Measurements from ENCODE around the gene CIROP. TPM values are rescaled to one million over a fixed set of nuclear protein-coding genes. Genes with fewer than 3 reads are reported as not detected.

Gene CIROP
- total and polyA plus RNA-seq, 9 of the 15 experiments (the other 6 are each of a cell fraction or from before 2014, with no cell fraction given): not detected

DNA sequence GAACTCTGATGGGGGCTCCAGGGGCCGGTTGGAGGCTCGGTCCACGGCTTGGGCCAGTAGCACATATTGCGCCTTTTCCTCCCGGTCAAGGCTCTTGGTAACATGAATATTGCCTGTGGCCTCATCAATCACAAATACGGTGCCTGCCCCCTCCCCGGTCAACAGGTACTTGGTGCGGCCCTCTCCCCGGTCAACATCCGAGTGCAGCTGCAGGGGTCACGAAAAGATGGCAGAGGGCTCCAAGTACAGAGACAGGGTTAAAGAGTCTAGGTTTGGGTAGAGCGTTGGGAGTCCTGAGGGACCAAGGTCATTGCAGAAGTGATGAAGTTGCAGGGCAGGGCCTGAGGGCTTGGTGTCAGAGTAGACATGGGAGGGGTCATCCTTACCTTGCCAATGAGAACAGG is 49.6 kb downstream of the CIROP start:
- intact Hi-C loops (cut with micrococcal nuclease) (no loop called here), in situ Hi-C loops (cut with MboI) (no loop called here)
- DNase-seq (ENCODE audit: extremely low read depth in 1 of 4, low spot score in 3 of 4) (no peak), ATAC-seq (no peak), FAIRE-seq (no peak)
- Histone ChIP-seq H3K9me1 (ENCODE audit: control insufficient read depth, insufficient read depth, low read length) (no peaks in the 10 kb centered on the region), H3K27me3 (ENCODE audit: control insufficient read depth in 2 of 2, insufficient read depth in 2 of 2, low read length in 2 of 2) (no peaks in the 10 kb centered on the region), H2AFZ (ENCODE audit: low read depth, low read length) (no peak overlapping the region), H3K4me3 (no peak overlapping the region), H3K79me2 (ENCODE audit: control insufficient read depth, insufficient read depth, low read length) (no peaks in the 10 kb centered on the region; the same call in 2 of the 3 replicates), H3K4me1 (replicated peaks in 1 of 2; ENCODE audit: control insufficient read depth in 2 of 2, insufficient read depth in 2 of 2, low read length in 2 of 2) (peaks cover 11 to 51% of the 10 kb centered on the region in 2 experiments), H4K20me1 (replicated peaks; ENCODE audit: control insufficient read depth, insufficient read depth, low read length) (0 out of 2 replicates have a peak, but pooled peaks cover 2% of the 10 kb centered on the region), H3K9ac (ENCODE audit: insufficient read depth in 1 of 2, low read depth in 2 of 2, low read length in 2 of 2) (0 out of 4 replicates have a peak overlapping the region, but pooled peaks of 1 of the 2 experiments have one; percentile 20), H3K4me2 (ENCODE audit: insufficient read depth, low read length) (no peak overlapping the region), H3K36me3 (ENCODE audit: control insufficient read depth, insufficient read depth, low read length) (peaks cover 16% of the 10 kb centered on the region; the same call in 2 of the 3 replicates), H3K27ac (ENCODE audit: extremely low read depth, low read depth, low read length) (no peak overlapping the region), H3K9me3 (replicated peaks; ENCODE audit: control insufficient read depth, insufficient read depth, low read depth, low read length) (no peaks in the 10 kb centered on the region)
- no TSS peak for BruUV-seq (replicated peaks)
- no peak for TF ChIP-seq BCOR (IDR thresholded peaks at IDR 0.05)
- TF ChIP-seq REST (IDR thresholded peaks at IDR 0.05; ENCODE audit: borderline replicate concordance): no peak
- no peak for TF ChIP-seq REST (CRISPR knock-in tag; IDR thresholded peaks at IDR 0.05; ENCODE audit: low read depth)
- TF ChIP-seq RBFOX2 (IDR thresholded peaks at IDR 0.05; ENCODE audit: low read depth, low read length): no peak
- TF ChIP-seq HIVEP1 (CRISPR knock-in tag; IDR thresholded peaks at IDR 0.05): no peak
- TF ChIP-seq RCOR1 (IDR thresholded peaks at IDR 0.05; ENCODE audit: borderline replicate concordance in 1 of 2, low read depth in 2 of 2, low read length in 2 of 2): no peak
- POLR2A ChIA-PET: interaction anchor here (0.6 to 2.0 kb wide), 4 partner anchors 48 to 69 kb away, joined by 3 to 14 read pairs (median 8); no protein-coding TSS in a partner anchor
- WGBS (ENCODE audit: insufficient coverage, low coverage, missing lambda C conversion rate): 94% methylated on average over 11 of the region's 12 CpGs
- CTCF ChIA-PET (ENCODE audit: low intra/inter-chr PET ratio): interaction anchor here (1.3 to 9.2 kb wide), 3 partner anchors 60 to 81 kb away, joined by 6 to 141 read pairs (median 45); no protein-coding TSS in a partner anchor

Data from K562 (cell line).